PFSK-1 (cell line): ENCODE measurements around the gene TOX2.

Source experiments
- FOXP2 ChIP-seq: optimal IDR thresholded peaks from 2 replicates; pipeline ENCODE3; 2011; ENCODE audit warnings: borderline replicate concordance, control low read depth, inconsistent platforms; ENCODE audit not compliant: insufficient read depth; ENCODE audit errors: extremely low read length, extremely low read depth
- POLR2AphosphoS5 ChIP-seq: IDR thresholded peaks from 2 replicates; pipeline ENCODE4 v1.6.1; 2012; ENCODE audit warnings: low read depth, mild to moderate bottlenecking, control low read depth, low read length, moderate library complexity
- SIN3A ChIP-seq: IDR thresholded peaks from 2 replicates; pipeline ENCODE4 v1.6.1; 2012; ENCODE audit warnings: mild to moderate bottlenecking, low read length, moderate library complexity, borderline replicate concordance; ENCODE audit not compliant: insufficient read depth
- TAF1 ChIP-seq: IDR thresholded peaks from 2 replicates; pipeline ENCODE4 v1.6.1; 2012; ENCODE audit warnings: low read length, control low read depth, borderline replicate concordance; ENCODE audit not compliant: insufficient read depth
- TF ChIP-seq, protein P1 (sequence below), 2 experiments: IDR thresholded peaks; 2 replicates each; pipeline versions ENCODE4 v1.6.1 to v1.8.0; 2011 to 2012; ENCODE audit warnings: low read depth in 2 of 2, low read length in 2 of 2, control low read depth in 1 of 2, inconsistent platforms in 1 of 2, mild to moderate bottlenecking in 1 of 2, moderate library complexity in 1 of 2; ENCODE audit not compliant: insufficient read depth in 1 of 2

TOX2 gene

DNA sequence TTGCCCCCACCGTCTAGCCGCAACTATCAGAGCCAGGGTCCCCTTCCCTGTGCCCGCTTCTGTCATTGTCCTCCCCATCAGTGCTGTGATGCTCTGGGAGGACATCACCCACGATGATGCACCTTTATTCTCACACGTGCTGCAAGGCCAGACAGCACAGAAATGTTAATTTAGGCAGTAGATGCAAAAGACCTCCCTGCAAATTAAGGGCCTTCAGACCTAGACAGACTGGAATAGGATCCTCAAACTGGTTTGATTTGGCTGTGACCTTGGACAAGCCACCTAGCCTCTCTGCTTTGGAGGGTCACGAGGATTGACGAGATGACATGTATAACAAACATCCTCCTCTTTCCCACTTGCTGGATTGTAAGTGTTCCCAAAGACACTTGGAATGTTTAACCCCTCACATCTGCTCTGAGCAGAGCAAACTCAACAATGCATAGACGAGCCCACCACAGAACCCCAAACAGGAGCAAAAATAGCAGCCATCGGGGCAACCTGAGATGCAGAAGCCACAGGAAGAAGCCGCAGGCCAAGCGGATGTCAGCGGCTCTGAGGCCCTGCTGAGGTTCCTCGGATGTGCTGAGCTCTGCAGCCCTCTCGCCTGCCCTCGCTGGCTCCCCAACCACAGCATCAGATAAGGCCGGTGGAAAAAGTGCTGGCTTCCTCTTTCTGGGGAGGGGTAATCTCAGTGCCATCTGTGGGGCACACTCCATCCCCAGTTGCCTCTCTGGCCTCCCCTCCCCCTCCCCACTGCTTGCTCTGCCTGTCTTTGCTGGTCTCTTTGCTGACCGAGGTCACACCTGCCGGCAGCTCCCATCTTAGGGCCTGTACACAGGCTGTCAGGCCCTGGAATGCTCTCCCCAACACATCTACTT is 35.3 kb downstream of the TOX2 start:
- TF ChIP-seq, protein P1, sequence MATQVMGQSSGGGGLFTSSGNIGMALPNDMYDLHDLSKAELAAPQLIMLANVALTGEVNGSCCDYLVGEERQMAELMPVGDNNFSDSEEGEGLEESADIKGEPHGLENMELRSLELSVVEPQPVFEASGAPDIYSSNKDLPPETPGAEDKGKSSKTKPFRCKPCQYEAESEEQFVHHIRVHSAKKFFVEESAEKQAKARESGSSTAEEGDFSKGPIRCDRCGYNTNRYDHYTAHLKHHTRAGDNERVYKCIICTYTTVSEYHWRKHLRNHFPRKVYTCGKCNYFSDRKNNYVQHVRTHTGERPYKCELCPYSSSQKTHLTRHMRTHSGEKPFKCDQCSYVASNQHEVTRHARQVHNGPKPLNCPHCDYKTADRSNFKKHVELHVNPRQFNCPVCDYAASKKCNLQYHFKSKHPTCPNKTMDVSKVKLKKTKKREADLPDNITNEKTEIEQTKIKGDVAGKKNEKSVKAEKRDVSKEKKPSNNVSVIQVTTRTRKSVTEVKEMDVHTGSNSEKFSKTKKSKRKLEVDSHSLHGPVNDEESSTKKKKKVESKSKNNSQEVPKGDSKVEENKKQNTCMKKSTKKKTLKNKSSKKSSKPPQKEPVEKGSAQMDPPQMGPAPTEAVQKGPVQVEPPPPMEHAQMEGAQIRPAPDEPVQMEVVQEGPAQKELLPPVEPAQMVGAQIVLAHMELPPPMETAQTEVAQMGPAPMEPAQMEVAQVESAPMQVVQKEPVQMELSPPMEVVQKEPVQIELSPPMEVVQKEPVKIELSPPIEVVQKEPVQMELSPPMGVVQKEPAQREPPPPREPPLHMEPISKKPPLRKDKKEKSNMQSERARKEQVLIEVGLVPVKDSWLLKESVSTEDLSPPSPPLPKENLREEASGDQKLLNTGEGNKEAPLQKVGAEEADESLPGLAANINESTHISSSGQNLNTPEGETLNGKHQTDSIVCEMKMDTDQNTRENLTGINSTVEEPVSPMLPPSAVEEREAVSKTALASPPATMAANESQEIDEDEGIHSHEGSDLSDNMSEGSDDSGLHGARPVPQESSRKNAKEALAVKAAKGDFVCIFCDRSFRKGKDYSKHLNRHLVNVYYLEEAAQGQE (IDR thresholded peaks at IDR 0.05; ENCODE audit: insufficient read depth in 1 of 2, low read depth in 2 of 2, low read length in 2 of 2): peak in 1 of 2 experiments; percentile 17; a peak in 1 of 4 replicates
- TF ChIP-seq FOXP2: no peak
- TF ChIP-seq SIN3A: no peak

- TF ChIP-seq, protein P1 (IDR thresholded peaks at IDR 0.05; ENCODE audit: insufficient read depth in 1 of 2, low read depth in 2 of 2, low read length in 2 of 2): no peak
- TF ChIP-seq POLR2AphosphoS5 (no peak), TAF1 (no peak), SIN3A (no peak), FOXP2 (no peak)
Measured at GRCh38 chr20:43953919-43954592, 39.4 kb downstream of the TOX2 start.

DNA sequence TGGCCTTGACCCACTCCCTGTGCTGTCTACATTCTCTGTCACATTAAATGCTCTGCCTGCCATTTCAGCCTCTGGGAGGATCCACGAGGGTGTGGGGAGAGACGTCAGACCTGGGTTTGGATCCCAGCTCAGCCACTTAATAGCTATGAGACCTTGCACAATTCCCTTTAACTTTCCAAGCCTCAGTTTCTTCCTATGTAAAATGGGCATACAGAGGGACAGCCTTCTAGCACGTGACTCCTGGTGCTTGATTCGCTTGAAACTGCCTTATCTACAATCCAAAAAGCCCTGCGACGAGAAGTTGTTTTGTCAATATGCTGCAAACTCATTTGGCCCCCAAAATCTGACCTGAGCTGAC is 40.0 kb downstream of the TOX2 start:
- TF ChIP-seq POLR2AphosphoS5 (no peak), SIN3A (no peak), TAF1 (no peak), FOXP2 (no peak)
- TF ChIP-seq, protein P1 (IDR thresholded peaks at IDR 0.05; ENCODE audit: insufficient read depth in 1 of 2, low read depth in 2 of 2, low read length in 2 of 2): no peak

- TF ChIP-seq FOXP2 (no peak), POLR2AphosphoS5 (no peak), TAF1 (no peak), SIN3A (no peak)
- TF ChIP-seq, protein P1 (IDR thresholded peaks at IDR 0.05; ENCODE audit: insufficient read depth in 1 of 2, low read depth in 2 of 2, low read length in 2 of 2): no peak
Measured at GRCh38 chr20:43955062-43955749, 40.6 kb downstream of the TOX2 start.
